Measurements from ENCODE around the gene TNFAIP8L2. TPM values are rescaled to one million over a fixed set of nuclear protein-coding genes. Genes with fewer than 3 reads are reported as not detected.
"Not testable (repeated sequence)": the region's sequence is repeated elsewhere in the genome, so short reads cannot be mapped to it uniquely, and the experiment has no call there.

Gene TNFAIP8L2
- total and polyA plus RNA-seq, 2 donors: 30.0 to 32.8 TPM

GRCh38 chr1:151192047-151192446 lies 35.6 kb downstream of the TNFAIP8L2 start:
- Histone ChIP-seq H3K4me1 (ENCODE audit: control insufficient read depth in 2 of 2, insufficient read depth in 2 of 2, low read length in 2 of 2) (peaks cover 10 to 18% of the 10 kb centered on the region in 2 donors), H3K36me3 (ENCODE audit: control insufficient read depth in 2 of 2, insufficient read depth in 2 of 2, low read length in 1 of 2) (no peaks in the 10 kb centered on the region), H3K27me3 (ENCODE audit: control insufficient read depth in 2 of 2, insufficient read depth in 1 of 2, low read length in 1 of 2) (peaks cover 2 to 5% of the 10 kb centered on the region in 2 donors), H3K4me3 (ENCODE audit: low read length in 2 of 2) (no peak overlapping the region), H3K9me3 (ENCODE audit: control insufficient read depth in 2 of 2, insufficient read depth in 1 of 2, low read length in 1 of 2) (no peaks in the 10 kb centered on the region), H3K27ac (ENCODE audit: low read depth in 1 of 2, low read length in 1 of 2) (no peak overlapping the region)
- DNase-seq (ENCODE audit: low read depth in 6 of 9, low spot score in 9 of 9): no peak
- WGBS: 88% methylated on average over 7 of the region's 7 CpGs

- Histone ChIP-seq H3K9me3 (ENCODE audit: control insufficient read depth in 2 of 2, insufficient read depth in 1 of 2, low read length in 1 of 2) (no peaks in the 10 kb centered on the region), H3K4me3 (ENCODE audit: low read length in 2 of 2) (no peak overlapping the region), H3K4me1 (ENCODE audit: control insufficient read depth in 2 of 2, insufficient read depth in 2 of 2, low read length in 2 of 2) (peaks cover 10 to 23% of the 10 kb centered on the region in 2 donors), H3K27ac (ENCODE audit: low read depth in 1 of 2, low read length in 1 of 2) (no peak overlapping the region), H3K27me3 (ENCODE audit: control insufficient read depth in 2 of 2, insufficient read depth in 1 of 2, low read length in 1 of 2) (peaks cover 2 to 5% of the 10 kb centered on the region in 2 donors), H3K36me3 (ENCODE audit: control insufficient read depth in 2 of 2, insufficient read depth in 2 of 2, low read length in 1 of 2) (no peaks in the 10 kb centered on the region)
- WGBS: 88% methylated on average over 6 of the region's 6 CpGs
- no peak for DNase-seq (ENCODE audit: low read depth in 6 of 9, low spot score in 9 of 9)
Observed at GRCh38 chr1:151193304-151193703, 36.9 kb downstream of the TNFAIP8L2 start.

- Histone ChIP-seq H3K4me1 (ENCODE audit: control insufficient read depth in 2 of 2, insufficient read depth in 2 of 2, low read length in 2 of 2) (peaks cover 4 to 17% of the 10 kb centered on the region in 2 donors), H3K27ac (ENCODE audit: low read depth in 1 of 2, low read length in 1 of 2) (no peak overlapping the region)
- WGBS: 90% methylated on average over 1 of the region's 1 CpG
Observed at GRCh38 chr1:151193856-151194255, 37.4 kb downstream of the TNFAIP8L2 start.

GRCh38 chr1:151194894-151195594 lies 38.6 kb downstream of the TNFAIP8L2 start:
- H3K9me3 ChIP-seq (ENCODE audit: control insufficient read depth in 2 of 2, insufficient read depth in 1 of 2, low read length in 1 of 2); H3K27ac ChIP-seq (ENCODE audit: low read depth in 1 of 2, low read length in 1 of 2); H3K27me3 ChIP-seq (ENCODE audit: control insufficient read depth in 2 of 2, insufficient read depth in 1 of 2, low read length in 1 of 2); H3K36me3 ChIP-seq (ENCODE audit: control insufficient read depth in 2 of 2, insufficient read depth in 2 of 2, low read length in 1 of 2); DNase-seq (ENCODE audit: low read depth in 6 of 9, low spot score in 9 of 9); H3K4me3 ChIP-seq (ENCODE audit: low read length in 2 of 2): not testable (repeated sequence)
- 92% methylated on average over 17 of the region's 17 CpGs for WGBS
- peaks cover 5 to 17% of the 10 kb centered on the region in 2 donors for H3K4me1 ChIP-seq (ENCODE audit: control insufficient read depth in 2 of 2, insufficient read depth in 2 of 2, low read length in 2 of 2)

More at GRCh38 chr1:151193856-151194255, 37.4 kb downstream of the TNFAIP8L2 start:
- DNase-seq (ENCODE audit: low read depth in 6 of 9, low spot score in 9 of 9): no peak
- Histone ChIP-seq H3K36me3 (ENCODE audit: control insufficient read depth in 2 of 2, insufficient read depth in 2 of 2, low read length in 1 of 2) (no peaks in the 10 kb centered on the region), H3K9me3 (ENCODE audit: control insufficient read depth in 2 of 2, insufficient read depth in 1 of 2, low read length in 1 of 2) (no peaks in the 10 kb centered on the region), H3K4me3 (ENCODE audit: low read length in 2 of 2) (no peak overlapping the region), H3K27me3 (ENCODE audit: control insufficient read depth in 2 of 2, insufficient read depth in 1 of 2, low read length in 1 of 2) (peaks cover 2 to 5% of the 10 kb centered on the region in 2 donors)

GRCh38 chr1:151196292-151196800 lies 39.9 kb downstream of the TNFAIP8L2 start:
- Histone ChIP-seq H3K9me3 (ENCODE audit: control insufficient read depth in 2 of 2, insufficient read depth in 1 of 2, low read length in 1 of 2) (no peaks in the 10 kb centered on the region), H3K4me1 (ENCODE audit: control insufficient read depth in 2 of 2, insufficient read depth in 2 of 2, low read length in 2 of 2) (peaks cover 6 to 14% of the 10 kb centered on the region in 2 donors), H3K27me3 (ENCODE audit: control insufficient read depth in 2 of 2, insufficient read depth in 1 of 2, low read length in 1 of 2) (peaks cover 2 to 5% of the 10 kb centered on the region in 2 donors), H3K4me3 (ENCODE audit: low read length in 2 of 2) (no peak overlapping the region), H3K36me3 (ENCODE audit: control insufficient read depth in 2 of 2, insufficient read depth in 2 of 2, low read length in 1 of 2) (no peaks in the 10 kb centered on the region), H3K27ac (ENCODE audit: low read depth in 1 of 2, low read length in 1 of 2) (no peak overlapping the region)
- WGBS: 43% methylated on average over 14 of the region's 14 CpGs
- DNase-seq (ENCODE audit: low read depth in 6 of 9, low spot score in 9 of 9): peak in 6 of 9 donors; percentile 39 to 80 (median 49)

- H3K36me3 ChIP-seq (ENCODE audit: control insufficient read depth in 2 of 2, insufficient read depth in 2 of 2, low read length in 1 of 2): peaks cover 7 to 11% of the 10 kb centered on the region in 2 donors
- peak overlapping the region; percentile 3 to 57 for H3K27ac ChIP-seq (ENCODE audit: low read depth in 1 of 2, low read length in 1 of 2)
- peak overlapping the region; percentile 86 to 97 for H3K4me3 ChIP-seq (ENCODE audit: low read length in 2 of 2)
- H3K4me1 ChIP-seq (ENCODE audit: control insufficient read depth in 2 of 2, insufficient read depth in 2 of 2, low read length in 2 of 2): peaks cover 6 to 14% of the 10 kb centered on the region in 2 donors
- 22% methylated on average over 10 of the region's 10 CpGs for WGBS
- no peak for DNase-seq (ENCODE audit: low read depth in 6 of 9, low spot score in 9 of 9)
- H3K9me3 ChIP-seq (ENCODE audit: control insufficient read depth in 2 of 2, insufficient read depth in 1 of 2, low read length in 1 of 2): no peaks in the 10 kb centered on the region
- H3K27me3 ChIP-seq (ENCODE audit: control insufficient read depth in 2 of 2, insufficient read depth in 1 of 2, low read length in 1 of 2): peaks cover 2 to 5% of the 10 kb centered on the region in 2 donors
Observed at GRCh38 chr1:151197863-151198253, 41.4 kb downstream of the TNFAIP8L2 start.

- under 1% methylated on average over 60 of the region's 60 CpGs for WGBS
- Histone ChIP-seq H3K27ac (ENCODE audit: low read depth in 1 of 2, low read length in 1 of 2) (peak within 1 kb of the TSS; percentile 82 to 90), H3K4me3 (ENCODE audit: low read length in 2 of 2) (peak within 1 kb of the TSS; percentile 86 to 97), H3K9me3 (ENCODE audit: control insufficient read depth in 2 of 2, insufficient read depth in 1 of 2, low read length in 1 of 2) (no peaks in the 10 kb centered on the region), H3K4me1 (ENCODE audit: control insufficient read depth in 2 of 2, insufficient read depth in 2 of 2, low read length in 2 of 2) (peaks cover 6 to 14% of the 10 kb centered on the region in 2 donors), H3K36me3 (ENCODE audit: control insufficient read depth in 2 of 2, insufficient read depth in 2 of 2, low read length in 1 of 2) (peaks cover 13 to 15% of the 10 kb centered on the region in 2 donors), H3K27me3 (ENCODE audit: control insufficient read depth in 2 of 2, insufficient read depth in 1 of 2, low read length in 1 of 2) (peaks cover 2 to 5% of the 10 kb centered on the region in 2 donors)
- DNase-seq (ENCODE audit: low read depth in 6 of 9, low spot score in 9 of 9): peak; percentile 92 to 99 (median 96)
Observed at GRCh38 chr1:151198254-151199127, 42.0 kb downstream of the TNFAIP8L2 start, which contains the start of gene PIP5K1A. PIP5K1A (plus strand) TSS chr1:151198552; CDS start chr1:151198997, 445 bp downstream.

GRCh38 chr1:151199873-151200581 lies 43.6 kb downstream of the TNFAIP8L2 start:
- H3K9me3 ChIP-seq (ENCODE audit: control insufficient read depth in 2 of 2, insufficient read depth in 1 of 2, low read length in 1 of 2): no peaks in the 10 kb centered on the region
- 83% methylated on average over 11 of the region's 11 CpGs for WGBS
- peak overlapping the region in 1 of 2 donors; percentile 82 for H3K27ac ChIP-seq (ENCODE audit: low read depth in 1 of 2, low read length in 1 of 2)
- peak in 1 of 9 donors; percentile 11 for DNase-seq (ENCODE audit: low read depth in 6 of 9, low spot score in 9 of 9)
- peaks cover 6 to 14% of the 10 kb centered on the region in 2 donors for H3K4me1 ChIP-seq (ENCODE audit: control insufficient read depth in 2 of 2, insufficient read depth in 2 of 2, low read length in 2 of 2)
- H3K36me3 ChIP-seq (ENCODE audit: control insufficient read depth in 2 of 2, insufficient read depth in 2 of 2, low read length in 1 of 2): peaks cover 16 to 20% of the 10 kb centered on the region in 2 donors
- no peaks in the 10 kb centered on the region for H3K27me3 ChIP-seq (ENCODE audit: control insufficient read depth in 2 of 2, insufficient read depth in 1 of 2, low read length in 1 of 2)
- peak overlapping the region; percentile 86 to 97 for H3K4me3 ChIP-seq (ENCODE audit: low read length in 2 of 2)

Data from thymus (tissue), 11 donors.